Neural progenitor cell (in vitro differentiated cells): ENCODE results near the gene POLN. TPM values are rescaled to one million over a fixed set of nuclear protein-coding genes. Genes with fewer than 3 reads are reported as not detected.

Experiments used
- DNase-seq: peaks from one replicate; pipeline ENCODE4 v3.0.0-alpha.2; 2016; ENCODE audit warnings: low spot score
- H2AFZ ChIP-seq: fragments of 200-600 bp; sonication (generic); replicated peaks from 2 replicates; pipeline ENCODE4 v1.6.1; 2016; ENCODE audit warnings: antibody characterized with exemption
- H3F3A ChIP-seq: fragments of 200-600 bp; sonication (generic); 2 replicates; pipeline ENCODE4 v1.6.1; 2016; ENCODE audit warnings: antibody characterized with exemption, low read depth
- H3K27ac ChIP-seq: fragments of 200-600 bp; sonication (generic); 2 replicates; pipeline ENCODE4 v1.5.1; 2016; ENCODE audit warnings: mild to moderate bottlenecking
- H3K27me3 ChIP-seq: fragments of 200-600 bp; sonication (generic); 2 replicates; pipeline ENCODE4 v1.6.1; 2016; ENCODE audit warnings: mild to moderate bottlenecking, moderate library complexity
- H3K36me3 ChIP-seq: fragments of 200-600 bp; sonication (generic); 2 replicates; pipeline ENCODE4 v1.5.1; 2016
- H3K4me1 ChIP-seq: fragments of 200-600 bp; sonication (generic); 2 replicates; pipeline ENCODE4 v1.6.1; 2016; ENCODE audit warnings: mixed run types
- H3K4me2 ChIP-seq: fragments of 200-600 bp; sonication (generic); 2 replicates; pipeline ENCODE4 v1.6.1; 2016
- H3K4me3 ChIP-seq: fragments of 200-600 bp; sonication (generic); 2 replicates; pipeline ENCODE4 v1.5.1; 2016
- H3K79me2 ChIP-seq: fragments of 200-600 bp; sonication (generic); 2 replicates; pipeline ENCODE4 v1.6.1; 2016; ENCODE audit warnings: low read depth
- H3K9ac ChIP-seq: fragments of 200-600 bp; sonication (generic); 2 replicates; pipeline ENCODE4 v1.6.1; 2016
- H3K9me3 ChIP-seq: fragments of 200-600 bp; sonication (generic); 2 replicates; pipeline ENCODE4 v1.5.1; 2016; ENCODE audit warnings: low read depth
- H4K20me1 ChIP-seq: fragments of 200-600 bp; sonication (generic); 2 replicates; pipeline ENCODE4 v1.6.1; 2016; ENCODE audit warnings: low read depth
- H3K27ac Mint-ChIP-seq: 3 replicates; pipeline ENCODE4 v1.8.0; 2021; ENCODE audit warnings: mixed read lengths
- H3K27me3 Mint-ChIP-seq: 2 replicates; pipeline ENCODE4 v1.8.0; 2022; ENCODE audit warnings: low read depth, mild to moderate bottlenecking, inconsistent platforms, moderate library complexity, mixed read lengths; ENCODE audit not compliant: insufficient read depth
- H3K36me3 Mint-ChIP-seq: 3 replicates; pipeline ENCODE4 v1.8.0; 2021; ENCODE audit warnings: mixed read lengths
- H3K4me1 Mint-ChIP-seq: 3 replicates; pipeline ENCODE4 v1.8.0; 2021; ENCODE audit warnings: mixed read lengths
- H3K4me3 Mint-ChIP-seq: 3 replicates; pipeline ENCODE4 v1.8.0; 2021; ENCODE audit warnings: mild to moderate bottlenecking, moderate library complexity, mixed read lengths
- H3K9me3 Mint-ChIP-seq: 3 replicates; pipeline ENCODE4 v1.8.0; 2020; ENCODE audit warnings: mixed read lengths
- EZH2 ChIP-seq: fragments of 200-600 bp; sonication (generic); IDR thresholded peaks from 2 replicates; pipeline ENCODE4 v1.6.1; 2017; ENCODE audit warnings: antibody characterized with exemption, mild to moderate bottlenecking, moderate library complexity
- EZH2phosphoT487 ChIP-seq: fragments of 200-600 bp; sonication (generic); IDR thresholded peaks from 2 replicates; pipeline ENCODE4 v1.6.1; 2017; ENCODE audit warnings: antibody characterized with exemption
- total RNA-seq: library from RNA; depleted of rRNA; stranded (reverse); fragments of >200 nt; gene quantifications from 2 replicates; pipeline ENCODE4 v1.2.3, GENCODE V29; 2015; ENCODE audit warnings: low replicate concordance
- TF ChIP-seq, protein P1 (sequence below): fragments of 200-600 bp; sonication (generic); IDR thresholded peaks from 2 replicates; pipeline ENCODE4 v1.5.1; 2017; ENCODE audit warnings: antibody characterized with exemption, mild to moderate bottlenecking

Gene POLN
- total RNA-seq, 1 donor from 2014 or later: 1.7 TPM

GRCh38 chr4:2072971-2073807 lies 168.7 kb downstream of the POLN start:
- Mint-ChIP-seq H3K27me3 (peaks cover 6% of the 10 kb centered on the region), H3K4me3 (no peak overlapping the region), H3K27ac (no peak overlapping the region), H3K9me3 (no peaks in the 10 kb centered on the region), H3K36me3 (peaks cover 3% of the 10 kb centered on the region), H3K4me1 (peaks cover 38% of the 10 kb centered on the region)
- H3K4me3 ChIP-seq: no peak overlapping the region
- no peaks in the 10 kb centered on the region for H3K36me3 ChIP-seq
- no peaks in the 10 kb centered on the region for H3F3A ChIP-seq
- DNase-seq: no peak
- TF ChIP-seq EZH2 (no peak), EZH2phosphoT487 (no peak)
- TF ChIP-seq, protein P1, sequence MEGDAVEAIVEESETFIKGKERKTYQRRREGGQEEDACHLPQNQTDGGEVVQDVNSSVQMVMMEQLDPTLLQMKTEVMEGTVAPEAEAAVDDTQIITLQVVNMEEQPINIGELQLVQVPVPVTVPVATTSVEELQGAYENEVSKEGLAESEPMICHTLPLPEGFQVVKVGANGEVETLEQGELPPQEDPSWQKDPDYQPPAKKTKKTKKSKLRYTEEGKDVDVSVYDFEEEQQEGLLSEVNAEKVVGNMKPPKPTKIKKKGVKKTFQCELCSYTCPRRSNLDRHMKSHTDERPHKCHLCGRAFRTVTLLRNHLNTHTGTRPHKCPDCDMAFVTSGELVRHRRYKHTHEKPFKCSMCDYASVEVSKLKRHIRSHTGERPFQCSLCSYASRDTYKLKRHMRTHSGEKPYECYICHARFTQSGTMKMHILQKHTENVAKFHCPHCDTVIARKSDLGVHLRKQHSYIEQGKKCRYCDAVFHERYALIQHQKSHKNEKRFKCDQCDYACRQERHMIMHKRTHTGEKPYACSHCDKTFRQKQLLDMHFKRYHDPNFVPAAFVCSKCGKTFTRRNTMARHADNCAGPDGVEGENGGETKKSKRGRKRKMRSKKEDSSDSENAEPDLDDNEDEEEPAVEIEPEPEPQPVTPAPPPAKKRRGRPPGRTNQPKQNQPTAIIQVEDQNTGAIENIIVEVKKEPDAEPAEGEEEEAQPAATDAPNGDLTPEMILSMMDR: no peak
- no peak overlapping the region for H3K4me2 ChIP-seq
- no peaks in the 10 kb centered on the region for H4K20me1 ChIP-seq
- no peaks in the 10 kb centered on the region for H3K9me3 ChIP-seq
- no peak overlapping the region for H3K27ac ChIP-seq
- H3K79me2 ChIP-seq: no peaks in the 10 kb centered on the region
- H2AFZ ChIP-seq: no peak overlapping the region
- H3K27me3 ChIP-seq: no peaks in the 10 kb centered on the region
- no peak overlapping the region for H3K9ac ChIP-seq
- peaks cover 12% of the 10 kb centered on the region for H3K4me1 ChIP-seq

DNA sequence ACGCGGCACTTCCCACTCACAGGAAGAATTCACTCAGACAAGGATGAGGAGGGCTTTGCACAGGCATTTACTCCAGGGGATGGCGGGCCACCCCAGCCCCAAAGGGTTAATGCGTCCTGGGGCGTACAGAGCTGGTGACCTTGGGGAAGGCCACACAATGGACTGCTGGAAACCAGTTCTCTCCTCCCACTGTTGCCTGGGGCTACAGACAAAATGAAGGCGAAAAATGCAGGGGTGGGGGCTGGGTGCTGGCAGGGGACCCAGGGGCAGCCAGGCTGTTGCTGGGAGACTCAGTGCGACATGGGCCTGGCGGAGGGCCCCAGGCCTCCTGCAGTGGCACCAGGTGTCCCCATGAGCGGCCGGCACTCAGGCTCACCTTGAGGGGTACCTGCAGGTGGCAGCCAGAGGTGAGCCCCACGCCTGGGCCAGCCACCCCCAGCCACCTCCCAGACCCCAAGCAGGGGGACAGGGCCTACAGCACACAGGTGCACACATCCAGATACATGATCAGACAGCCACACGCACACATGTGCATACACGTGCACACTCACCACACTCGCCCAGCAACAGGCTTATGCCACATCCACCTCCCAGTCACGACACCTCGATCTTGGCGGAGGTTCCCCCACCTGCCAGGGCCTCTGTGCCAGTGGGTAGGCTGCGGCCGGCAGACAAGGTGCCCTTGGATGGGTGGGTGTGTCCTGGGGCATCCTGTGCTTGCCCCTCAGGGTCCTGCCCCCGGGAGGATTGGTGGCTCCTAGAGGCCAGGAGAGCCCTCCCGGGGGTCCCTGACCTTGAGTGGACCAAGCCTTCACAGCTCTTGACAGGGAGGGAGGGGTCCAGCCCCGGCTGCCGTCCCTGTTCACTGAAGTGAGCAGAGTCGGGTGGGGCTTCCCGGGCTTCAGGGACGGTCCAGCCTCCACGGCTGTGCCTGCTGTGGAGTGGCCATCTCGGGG lies 169.7 kb downstream of the POLN start:
- H3K27me3 Mint-ChIP-seq: peaks cover 4% of the 10 kb centered on the region
- peaks cover 7% of the 10 kb centered on the region for H3K36me3 Mint-ChIP-seq
- no peak overlapping the region for H3K27ac ChIP-seq
- no peaks in the 10 kb centered on the region for H3K79me2 ChIP-seq
- H3F3A ChIP-seq: no peaks in the 10 kb centered on the region
- no peaks in the 10 kb centered on the region for H3K36me3 ChIP-seq
- H3K4me3 Mint-ChIP-seq: peak overlapping the region; percentile 64
- no peaks in the 10 kb centered on the region for H3K27me3 ChIP-seq
- H3K4me2 ChIP-seq: peak overlapping the region; percentile 27
- no peaks in the 10 kb centered on the region for H3K9me3 Mint-ChIP-seq
- H3K4me1 Mint-ChIP-seq: peaks cover 37% of the 10 kb centered on the region
- TF ChIP-seq, protein P1: no peak
- TF ChIP-seq EZH2 (no peak), EZH2phosphoT487 (no peak)
- no peak overlapping the region for H3K9ac ChIP-seq
- DNase-seq: no peak
- H4K20me1 ChIP-seq: no peaks in the 10 kb centered on the region
- H3K27ac Mint-ChIP-seq: no peak overlapping the region
- H3K9me3 ChIP-seq: no peaks in the 10 kb centered on the region
- peaks cover 12% of the 10 kb centered on the region for H3K4me1 ChIP-seq
- H3K4me3 ChIP-seq: no peak overlapping the region
- no peak overlapping the region for H2AFZ ChIP-seq

DNA sequence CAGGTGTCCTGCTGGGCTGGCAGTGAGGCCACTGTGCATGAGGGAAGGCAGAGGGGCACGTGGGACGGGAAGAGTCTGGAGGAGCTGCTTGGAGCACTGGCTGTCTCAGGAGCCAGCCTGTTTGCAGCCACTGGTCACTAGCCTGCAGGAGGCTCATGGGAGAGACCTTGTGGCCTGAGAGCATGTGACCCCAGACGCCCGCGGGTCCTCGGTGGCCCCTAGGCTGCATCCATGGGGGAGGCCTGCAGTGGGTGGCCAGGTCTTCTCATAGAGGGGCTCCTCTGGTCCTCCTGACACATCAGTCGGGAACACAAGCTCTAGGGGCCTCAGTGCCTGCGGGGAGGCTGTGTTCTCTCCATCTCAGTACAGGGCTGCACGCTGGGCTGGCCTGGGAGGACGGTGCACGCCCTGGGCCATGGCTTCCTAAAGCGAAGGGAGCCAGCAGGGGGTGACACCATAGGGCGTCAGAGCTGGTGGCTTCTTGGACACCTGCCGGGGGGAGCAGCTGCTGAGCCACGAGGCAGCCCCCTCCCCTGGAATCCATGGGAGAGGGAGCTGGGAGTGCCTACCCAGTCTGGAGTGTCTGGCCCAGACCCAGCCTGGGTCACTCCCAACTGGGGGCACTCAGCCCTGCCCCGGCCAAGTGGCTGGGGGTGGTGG lies 170.5 kb downstream of the POLN start:
- no peak for DNase-seq
- Histone ChIP-seq H4K20me1 (no peaks in the 10 kb centered on the region), H3K27ac (no peak overlapping the region)

More for the DNA sequence above, 170.5 kb downstream of the POLN start:
- TF ChIP-seq, protein P1: no peak
- TF ChIP-seq EZH2phosphoT487 (no peak), EZH2 (no peak)
- H3K4me2 ChIP-seq: peak overlapping the region; percentile 27
- Mint-ChIP-seq H3K4me1 (peaks cover 32% of the 10 kb centered on the region), H3K9me3 (no peaks in the 10 kb centered on the region), H3K27ac (peak overlapping the region; percentile 93), H3K36me3 (peaks cover 7% of the 10 kb centered on the region), H3K27me3 (peaks cover 4% of the 10 kb centered on the region), H3K4me3 (peak overlapping the region; percentile 64)
- no peak overlapping the region for H3K9ac ChIP-seq
- no peak overlapping the region for H2AFZ ChIP-seq
- no peak overlapping the region for H3K4me3 ChIP-seq
- peaks cover 12% of the 10 kb centered on the region for H3K4me1 ChIP-seq
- H3K9me3 ChIP-seq: no peaks in the 10 kb centered on the region
- H3F3A ChIP-seq: no peaks in the 10 kb centered on the region
- H3K79me2 ChIP-seq: no peaks in the 10 kb centered on the region
- no peaks in the 10 kb centered on the region for H3K36me3 ChIP-seq
- no peaks in the 10 kb centered on the region for H3K27me3 ChIP-seq
